Hematopoietic multipotent progenitor cell treated with erythropoietin and hydrocortisone succinate and interleukin-3 and kit ligand, for 4 days (in vitro differentiated cells): ENCODE data around the gene GANAB.
"Not testable (repeated sequence)": the region's sequence is repeated elsewhere in the genome, so short reads cannot be mapped to it uniquely, and the experiment has no call there.

Experiments used
- DNase-seq: peaks from one replicate; pipeline ENCODE4 v3.0.0-alpha.2; 2015

Gene GANAB

GRCh38 chr11:62666259-62666926, 20.0 kb upstream of the GANAB start:
- DNase-seq: peak; percentile 29

DNA sequence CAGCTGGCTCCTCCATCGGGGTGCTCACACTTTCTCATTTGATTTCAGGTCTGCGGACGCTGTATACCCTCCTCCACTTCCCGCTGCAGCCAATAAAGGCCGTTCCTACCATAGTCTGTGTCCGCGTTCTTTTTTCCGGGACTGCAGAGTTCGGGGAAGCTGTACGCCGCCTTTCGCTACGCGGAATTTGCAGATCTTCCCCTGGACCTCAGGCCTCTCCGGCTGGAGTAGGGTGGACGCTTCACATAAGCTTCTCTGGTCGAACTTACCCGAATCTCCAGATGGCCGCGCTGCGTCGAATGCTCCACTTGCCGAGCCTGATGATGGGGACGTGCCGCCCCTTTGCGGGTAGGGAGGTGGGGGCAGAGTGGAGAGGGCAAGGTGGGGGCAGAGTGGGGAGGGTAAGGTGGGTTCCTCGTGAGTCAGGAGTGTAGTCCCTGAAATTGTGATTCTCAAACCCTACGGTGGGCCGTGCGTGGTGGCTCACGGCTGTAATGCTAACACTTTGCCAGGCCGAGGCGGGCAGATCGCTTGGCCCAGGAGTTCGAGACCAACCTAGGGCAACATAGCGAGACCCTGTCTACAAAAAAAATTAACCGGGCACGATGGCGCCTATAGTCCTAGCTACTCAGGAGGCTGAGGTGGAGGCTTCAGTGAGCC, 19.3 kb upstream of the GANAB start:
- peak; percentile 75 for DNase-seq

DNA sequence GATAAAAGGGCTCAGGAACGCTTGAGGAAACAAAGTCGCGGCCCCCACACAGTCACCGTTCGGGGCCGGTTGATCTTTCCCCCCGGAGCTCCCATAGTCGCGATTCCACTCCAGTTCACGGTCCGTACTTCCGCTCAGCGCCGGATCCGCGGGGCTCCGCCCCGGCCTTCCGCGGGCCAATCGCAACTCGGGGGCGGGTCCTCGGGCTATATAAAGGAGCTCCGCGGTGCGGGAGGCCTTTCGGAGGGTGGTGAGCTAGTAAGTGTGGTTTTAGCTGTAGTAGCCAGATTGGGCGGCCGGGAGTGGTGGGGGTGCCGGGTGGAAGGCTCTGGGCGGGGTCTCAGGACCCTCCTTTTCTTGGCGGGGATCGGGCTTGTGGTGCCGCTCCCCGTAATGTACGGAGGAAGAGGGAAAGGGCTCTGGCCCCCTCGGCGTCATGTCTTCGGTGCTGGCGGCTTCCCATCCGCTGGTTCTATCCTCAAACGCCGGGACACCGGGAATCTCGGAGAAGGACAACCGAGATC, 18.7 kb upstream of the GANAB start, which contains the start of the genes C11orf98 and CSKMT:
TSS of gene C11orf98 (minus strand) at position 136 of the 524 bp plus-strand sequence. CDS start at position 95, 41 bp downstream.
TSS of gene CSKMT (plus strand) at position 238 of the 524 bp plus-strand sequence. CDS start 568 bp downstream, outside the sequence.
- DNase-seq: peak; percentile 98

- peak; percentile 83 for DNase-seq
These were observed 18.1 kb upstream of the GANAB start for GRCh38 chr11:62664405-62665074.

- DNase-seq: peak; percentile 7
These were observed 10.5 kb upstream of the GANAB start for GRCh38 chr11:62656796-62657429.

- no peak for DNase-seq
These were observed 7.9 kb upstream of the GANAB start for GRCh38 chr11:62654297-62654696.

- no peak for DNase-seq
These were observed 6.0 kb upstream of the GANAB start for GRCh38 chr11:62652161-62653006.

- DNase-seq: not testable (repeated sequence)
These were observed 3.9 kb upstream of the GANAB start for GRCh38 chr11:62650283-62650682.

DNA sequence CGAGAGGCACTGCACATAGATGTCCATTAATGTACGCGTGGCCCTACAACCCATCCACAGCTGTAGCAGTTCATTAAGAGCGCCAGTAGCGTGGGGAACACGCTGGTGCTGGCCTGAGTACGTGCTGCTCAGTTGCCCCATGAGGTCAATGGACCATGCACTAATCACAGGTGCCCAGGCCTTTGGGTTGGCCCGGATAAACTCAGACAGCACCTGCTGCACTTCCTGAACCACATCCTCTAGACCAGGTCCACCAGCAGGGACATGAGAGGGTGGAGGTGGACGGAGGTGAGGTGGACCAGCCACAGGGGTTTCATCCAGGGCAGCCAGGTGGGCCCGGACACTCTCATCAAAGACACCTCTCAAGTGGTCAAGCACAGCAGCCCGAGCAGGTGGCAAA, 3.1 kb upstream of the GANAB start:
- DNase-seq: no peak

DNA sequence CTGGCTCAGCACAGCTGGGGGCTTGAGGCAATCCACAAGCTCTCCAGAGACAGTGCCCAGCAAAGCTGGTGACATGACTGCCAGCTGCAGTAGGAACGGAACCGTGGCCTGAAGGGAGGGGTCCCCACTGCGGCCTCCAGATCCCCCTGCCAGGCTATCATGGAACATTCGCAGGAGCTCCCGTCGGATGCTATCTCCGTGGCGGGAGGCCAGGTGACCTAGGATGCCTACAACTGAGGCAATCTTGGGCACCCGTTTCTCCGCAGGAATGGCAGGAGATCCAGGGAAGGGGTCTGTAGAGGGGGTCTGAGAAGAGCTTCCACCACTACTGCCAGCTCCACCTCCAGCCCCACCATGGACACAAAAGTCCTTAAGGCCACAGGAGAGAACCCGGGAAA, 2.6 kb upstream of the GANAB start:
- DNase-seq: no peak

GRCh38 chr11:62648185-62648966, 2.0 kb upstream of the GANAB start:
- DNase-seq: no peak

DNA sequence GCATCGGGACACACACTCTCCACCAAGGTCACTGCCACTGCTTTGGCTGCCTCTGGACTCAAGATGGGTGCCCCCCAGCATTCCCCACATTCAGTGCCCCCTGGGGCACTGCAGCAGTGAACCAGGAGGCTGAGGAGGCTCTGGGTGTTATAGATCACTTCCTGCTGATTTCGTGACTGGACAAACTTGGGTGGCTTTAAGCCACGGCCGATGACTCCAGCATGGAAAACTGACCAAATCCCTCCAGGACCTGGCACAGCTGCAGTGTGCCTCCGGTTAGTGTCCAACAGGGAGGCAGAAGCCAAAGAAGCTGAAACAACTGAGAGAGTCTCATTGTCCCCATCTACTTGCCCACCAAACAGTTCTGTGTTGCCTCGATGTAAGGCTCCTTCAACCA, 1.2 kb upstream of the GANAB start:
- no peak for DNase-seq

DNA sequence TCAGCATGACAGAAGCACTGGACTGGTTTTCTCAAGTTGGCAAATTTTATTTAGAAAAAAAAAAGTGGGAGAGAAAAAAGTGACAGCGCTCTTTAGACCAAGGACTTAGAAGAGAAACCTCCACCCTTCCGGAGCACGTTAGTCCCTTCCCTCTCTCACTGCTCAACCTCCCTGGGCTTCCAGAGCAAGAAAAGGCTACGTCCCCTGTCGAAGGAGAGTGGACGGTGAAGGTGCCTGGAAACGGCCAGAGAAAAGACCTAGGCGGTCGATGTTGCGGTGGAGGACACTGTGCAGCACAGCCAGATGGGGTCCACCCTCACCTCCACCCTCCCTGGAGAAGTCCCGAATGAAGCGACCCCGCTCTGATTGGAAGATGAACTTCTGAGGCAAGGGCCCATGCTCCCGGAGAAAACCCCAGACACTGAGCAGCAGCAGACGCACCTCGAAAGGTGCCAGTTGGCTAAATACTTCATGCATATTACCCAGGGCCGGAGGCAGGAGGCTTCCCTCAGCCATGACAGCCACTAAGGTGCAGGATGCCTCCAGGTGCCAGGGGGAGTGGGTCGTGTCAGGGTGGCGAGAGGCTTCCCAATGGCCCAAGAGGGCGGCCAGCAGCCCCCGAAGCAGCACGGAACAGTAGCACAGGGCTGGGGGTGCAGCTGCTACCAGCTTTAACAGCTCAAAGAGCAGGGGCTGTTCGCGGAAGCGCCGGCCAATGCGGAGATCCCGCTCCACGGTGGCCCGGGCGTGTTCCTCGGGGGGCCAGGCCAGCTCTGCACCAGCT, 604 bp upstream of the GANAB start:
- no peak for DNase-seq

DNA sequence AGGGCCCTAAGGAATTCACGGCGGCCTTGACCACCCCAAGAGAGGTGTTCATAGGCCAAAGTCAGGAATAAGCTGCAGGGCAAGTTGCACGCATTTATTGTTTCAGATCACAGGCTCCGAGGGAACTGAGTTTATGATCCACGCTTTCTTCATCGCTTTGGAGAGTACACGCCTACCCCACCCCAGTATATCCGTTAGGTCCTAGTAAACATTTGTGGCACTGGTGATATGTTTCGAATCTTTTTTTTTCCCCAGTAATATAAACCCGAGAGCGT, 805 bp downstream of the GANAB start:
- peak; percentile 43 for DNase-seq

GRCh38 chr11:62644220-62644619, 2.2 kb downstream of the GANAB start:
- no peak for DNase-seq

DNA sequence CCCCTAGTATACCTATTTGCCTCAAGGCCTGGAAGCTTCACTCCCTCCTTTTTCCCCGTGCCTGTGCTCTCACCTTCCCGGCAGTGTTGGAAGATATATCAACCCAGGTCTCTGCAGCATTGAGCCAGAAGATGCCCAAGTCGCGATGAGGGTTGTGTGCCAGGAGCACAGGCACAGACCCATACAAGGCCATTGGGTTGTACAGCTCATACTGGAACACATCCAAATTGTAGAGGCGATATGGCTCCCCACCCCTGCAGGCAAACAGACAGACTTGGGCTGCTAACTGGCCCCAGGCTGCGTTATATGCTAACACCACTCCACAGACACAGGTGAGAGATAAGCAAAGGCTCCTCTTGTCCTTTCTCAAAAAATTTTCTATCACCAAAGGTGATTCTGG, 13.9 kb downstream of the GANAB start:
- no peak for DNase-seq

- peak; percentile 54 for DNase-seq
These were observed 18.7 kb downstream of the GANAB start for GRCh38 chr11:62627713-62628112.

- DNase-seq: no peak
These were observed 23.8 kb downstream of the GANAB start for GRCh38 chr11:62622476-62623089.

GRCh38 chr11:62621567-62622470, 24.6 kb downstream of the GANAB start, which contains the start of gene B3GAT3:
TSS of gene B3GAT3 (minus strand) at chr11:62621986. CDS start at chr11:62621947, 39 bp downstream.
- DNase-seq: peak; percentile 99
